B cell (primary cell): ENCODE data around the gene JPH2. TPM values are rescaled to one million over a fixed set of nuclear protein-coding genes. Genes with fewer than 3 reads are reported as not detected.

Experiments used
- ATAC-seq: fragments of 200-7000 bp; cut with Tn5 transposase; one replicate; pipeline ENCODE4 v1.10.0; 2021; ENCODE audit warnings: low read depth, mild to moderate bottlenecking, moderate number of reproducible peaks, moderate library complexity
- CTCF ChIA-PET: fragments of 350-600 bp; sonication (Branson Sonifier 250); formaldehyde crosslinking; loops from one replicate; lab custom pipeline; 2021; ENCODE audit warnings: antibody characterized with exemption, inconsistent platforms; lab: Charles Lee
- POLR2A ChIA-PET: fragments of 350-600 bp; sonication (Branson Sonifier 250); formaldehyde crosslinking; loops from one replicate; lab custom pipeline; 2021; ENCODE audit warnings: antibody characterized with exemption; lab: Charles Lee
- DNase-seq: peaks from one replicate; pipeline ENCODE4 v3.0.0; 2013
- H2AFZ ChIP-seq: 2 replicates; pipeline ENCODE4 v1.6.1; 2012; ENCODE audit warnings: mild to moderate bottlenecking, low read depth, low read length; ENCODE audit not compliant: insufficient read depth, poor library complexity, severe bottlenecking
- H3K27ac ChIP-seq, 2 donors: 1 replicate in 1 of 2; 2 replicates in 1 of 2; pipeline ENCODE4 v1.5.1; 2012 to 2013; ENCODE audit warnings: low read length in 2 of 2, mild to moderate bottlenecking in 2 of 2, moderate library complexity in 1 of 2
- H3K27me3 ChIP-seq, 4 experiments: fragments of 200-600 bp in 1 of 4; sonication (generic) in 1 of 4; replicated peaks in 1 of 4; 1 replicate in 2 of 4; 2 replicates in 2 of 4; pipeline versions ENCODE4 v1.6.1 to v1.7.0; 2013 to 2016; ENCODE audit warnings: low read length in 3 of 4, mild to moderate bottlenecking in 2 of 4, mixed read lengths in 1 of 4, moderate library complexity in 1 of 4; ENCODE audit not compliant: insufficient read depth in 4 of 4, control insufficient read depth in 3 of 4; ENCODE audit errors: control extremely low read depth in 1 of 4
- H3K36me3 ChIP-seq, 2 experiments: replicated peaks in 1 of 2; 1 replicate in 1 of 2; 2 replicates in 1 of 2; pipeline versions ENCODE4 v1.6.1 to v1.7.1; 2013; ENCODE audit warnings: low read length in 1 of 2; ENCODE audit not compliant: insufficient read depth in 2 of 2, control insufficient read depth in 1 of 2; ENCODE audit errors: control extremely low read depth in 1 of 2, extremely low read depth in 1 of 2
- H3K4me1 ChIP-seq, 2 donors: fragments of 200-600 bp in 1 of 2; sonication (generic) in 1 of 2; 1 replicate in 1 of 2; 2 replicates in 1 of 2; pipeline versions ENCODE4 v1.5.1 to v1.6.1; 2013 to 2017; ENCODE audit warnings: low read length in 2 of 2; ENCODE audit not compliant: control insufficient read depth in 2 of 2, insufficient read depth in 2 of 2
- H3K4me2 ChIP-seq: replicated peaks from 2 replicates; pipeline ENCODE3; 2012; ENCODE audit warnings: mild to moderate bottlenecking, low read depth, low read length; ENCODE audit not compliant: poor library complexity, severe bottlenecking
- H3K4me3 ChIP-seq, 5 experiments: fragments of 200-600 bp in 1 of 5; sonication (generic) in 1 of 5; 1 replicate in 3 of 5; 2 replicates in 2 of 5; pipeline versions ENCODE4 v1.5.1 to v1.7.0; 2011 to 2016; ENCODE audit warnings: low read length in 4 of 5, mild to moderate bottlenecking in 4 of 5, low read depth in 2 of 5, control low read depth in 1 of 5, moderate library complexity in 1 of 5; ENCODE audit not compliant: insufficient read depth in 1 of 5; ENCODE audit errors: control extremely low read depth in 1 of 5, extremely low read depth in 1 of 5
- H3K79me2 ChIP-seq: fragments of 200-600 bp; sonication (generic); one replicate; pipeline ENCODE4 v1.6.0; 2016; ENCODE audit warnings: low read length; ENCODE audit not compliant: control insufficient read depth, insufficient read depth
- H3K9ac ChIP-seq: fragments of 200-600 bp; sonication (generic); 2 replicates; pipeline ENCODE4 v1.6.1; 2017; ENCODE audit warnings: mild to moderate bottlenecking, low read length, moderate library complexity
- H3K9me3 ChIP-seq, 3 donors: one replicate each; pipeline versions ENCODE4 v1.6.1 to v1.7.1; 2013; ENCODE audit warnings: low read length in 2 of 3; ENCODE audit not compliant: control insufficient read depth in 2 of 3, insufficient read depth in 1 of 3; ENCODE audit errors: control extremely low read depth in 1 of 3
- H4K20me1 ChIP-seq: 2 replicates; pipeline ENCODE4 v1.6.0; 2012; ENCODE audit warnings: mild to moderate bottlenecking, low read length; ENCODE audit not compliant: insufficient read depth, control insufficient read depth, poor library complexity, severe bottlenecking
- H3K27ac Mint-ChIP-seq: one replicate; pipeline ENCODE4 v1.8.0; 2021; ENCODE audit warnings: mixed read lengths
- H3K27me3 Mint-ChIP-seq: one replicate; pipeline ENCODE4 v1.8.0; 2021; ENCODE audit warnings: mixed read lengths
- H3K4me1 Mint-ChIP-seq: one replicate; pipeline ENCODE4 v1.8.0; 2021; ENCODE audit warnings: mixed read lengths
- H3K4me3 Mint-ChIP-seq: one replicate; pipeline ENCODE4 v1.8.0; 2021; ENCODE audit warnings: mixed read lengths
- H3K9me3 Mint-ChIP-seq: one replicate; pipeline ENCODE4 v1.8.0; 2022; ENCODE audit warnings: mixed read lengths; ENCODE audit not compliant: insufficient read depth
- EZH2 ChIP-seq: IDR thresholded peaks from 2 replicates; pipeline ENCODE4 v1.6.1; 2012; ENCODE audit warnings: borderline replicate concordance, low read depth, mild to moderate bottlenecking, moderate library complexity, low read length; ENCODE audit not compliant: insufficient read depth, poor library complexity, severe bottlenecking
- WGBS: methylation state at CpG from one replicate; pipeline ENCODE4 v1.1.5; 2013; ENCODE audit warnings: missing lambda C conversion rate; ENCODE audit not compliant: insufficient coverage; 5-methylcytosine and 5-hydroxymethylcytosine counted together
- intact Hi-C: fragments of 100-400 bp; cut with micrococcal nuclease; formaldehyde crosslinking; loops from one replicate; pipeline ENCODE4 v1.10.0; 2022
- polyA plus RNA-seq: library from polyadenylated mRNA; depleted of rRNA; stranded (reverse); fragments of >200 nt; gene quantifications from 2 replicates; pipeline ENCODE4 v1.2.3, GENCODE V29; 2012
- total RNA-seq, 2 donors: library from RNA; stranded (reverse); fragments of 120-200 nt in 1 of 2; gene quantifications; 1 replicate in 1 of 2; 2 replicates in 1 of 2; pipeline versions ENCODE4 v1.2.3 to v1.2.4, GENCODE V29; 2013 to 2022
- TF ChIP-seq, protein P1 (sequence below): fragments of 200-600 bp; IDR thresholded peaks from one replicate; pipeline ENCODE4 v1.8.0; 2022; ENCODE audit warnings: antibody characterized with exemption, mild to moderate bottlenecking

The JPH2 gene
- total and polyA plus RNA-seq, 2 donors (not counting 1 experiment from before 2014, with no cell fraction given), result 0.10 TPM; not detected in 1

DNA sequence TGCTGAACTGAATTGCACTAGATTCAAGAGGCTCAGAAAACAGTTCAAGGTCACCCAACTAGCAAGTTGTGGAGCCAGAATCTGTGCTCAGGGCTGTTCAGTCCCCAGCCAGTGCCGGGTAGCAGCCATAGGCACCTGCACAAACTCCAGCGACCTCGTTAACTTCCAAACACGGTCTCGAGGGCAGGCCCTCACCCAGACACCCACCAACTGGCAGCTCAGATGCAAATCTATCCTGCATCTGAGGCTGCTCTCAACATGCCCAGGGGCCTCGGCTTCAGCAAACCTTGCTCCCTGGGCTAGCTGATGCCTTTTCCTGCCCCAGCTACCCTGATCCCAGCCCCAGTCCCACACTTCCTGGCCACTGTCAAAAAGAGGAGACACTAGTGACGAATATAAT lies 3.7 kb downstream of the JPH2 start:
- no peak overlapping the region for H3K4me3 Mint-ChIP-seq
- H3K9ac ChIP-seq, result no peak overlapping the region
- H3K36me3 ChIP-seq, result no peaks in the 10 kb centered on the region
- H3K4me1 ChIP-seq, result peaks cover 18 to 19% of the 10 kb centered on the region in 2 donors
- CTCF ChIA-PET, result interaction anchor here (1.8 to 2.4 kb wide), 2 partner anchors 10 to 13 kb away, joined by 4 to 9 read pairs; no protein-coding TSS in a partner anchor
- H3K9me3 ChIP-seq, result peaks cover 0 to 10% (median 0%) of the 10 kb centered on the region in 3 donors
- no peak overlapping the region for H3K4me2 ChIP-seq
- no peak overlapping the region for H3K4me3 ChIP-seq
- H2AFZ ChIP-seq, result no peak overlapping the region
- 96% methylated on average over 6 of the region's 7 CpGs for WGBS
- no peak overlapping the region for H3K27ac ChIP-seq
- no peaks in the 10 kb centered on the region for H4K20me1 ChIP-seq
- intact Hi-C loops, result no loop called here
- no peak overlapping the region for H3K27ac Mint-ChIP-seq
- no peaks in the 10 kb centered on the region for H3K79me2 ChIP-seq
- ATAC-seq (no peak), DNase-seq (no peak)
- peaks cover 63% of the 10 kb centered on the region for H3K27me3 Mint-ChIP-seq
- H3K27me3 ChIP-seq, result peaks cover 0 to 51% (median 18%) of the 10 kb centered on the region in 4 experiments
- POLR2A ChIA-PET, result no interaction called here
- no peaks in the 10 kb centered on the region for H3K9me3 Mint-ChIP-seq
- H3K4me1 Mint-ChIP-seq, result peaks cover 20% of the 10 kb centered on the region
- TF ChIP-seq, protein P1, sequence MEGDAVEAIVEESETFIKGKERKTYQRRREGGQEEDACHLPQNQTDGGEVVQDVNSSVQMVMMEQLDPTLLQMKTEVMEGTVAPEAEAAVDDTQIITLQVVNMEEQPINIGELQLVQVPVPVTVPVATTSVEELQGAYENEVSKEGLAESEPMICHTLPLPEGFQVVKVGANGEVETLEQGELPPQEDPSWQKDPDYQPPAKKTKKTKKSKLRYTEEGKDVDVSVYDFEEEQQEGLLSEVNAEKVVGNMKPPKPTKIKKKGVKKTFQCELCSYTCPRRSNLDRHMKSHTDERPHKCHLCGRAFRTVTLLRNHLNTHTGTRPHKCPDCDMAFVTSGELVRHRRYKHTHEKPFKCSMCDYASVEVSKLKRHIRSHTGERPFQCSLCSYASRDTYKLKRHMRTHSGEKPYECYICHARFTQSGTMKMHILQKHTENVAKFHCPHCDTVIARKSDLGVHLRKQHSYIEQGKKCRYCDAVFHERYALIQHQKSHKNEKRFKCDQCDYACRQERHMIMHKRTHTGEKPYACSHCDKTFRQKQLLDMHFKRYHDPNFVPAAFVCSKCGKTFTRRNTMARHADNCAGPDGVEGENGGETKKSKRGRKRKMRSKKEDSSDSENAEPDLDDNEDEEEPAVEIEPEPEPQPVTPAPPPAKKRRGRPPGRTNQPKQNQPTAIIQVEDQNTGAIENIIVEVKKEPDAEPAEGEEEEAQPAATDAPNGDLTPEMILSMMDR, result no peak
- no peak for TF ChIP-seq EZH2

GRCh38 chr20:44182863-44183262 lies 4.1 kb downstream of the JPH2 start:
- TF ChIP-seq EZH2, result no peak
- TF ChIP-seq, protein P1, result no peak
- peaks cover 16% of the 10 kb centered on the region for H3K4me1 Mint-ChIP-seq
- ChIA-PET POLR2A (no interaction called here), CTCF (interaction anchor here (2.0 to 2.4 kb wide), 2 partner anchors 13 kb away, joined by 4 to 9 read pairs; no protein-coding TSS in a partner anchor)
- no peak overlapping the region for H3K4me3 Mint-ChIP-seq
- WGBS, result 82% methylated on average over 2 of the region's 3 CpGs
- no peak overlapping the region for H3K4me3 ChIP-seq
- no peak overlapping the region for H3K9ac ChIP-seq
- H3K27ac Mint-ChIP-seq, result no peak overlapping the region
- ATAC-seq, result no peak
- H3K9me3 Mint-ChIP-seq, result no peaks in the 10 kb centered on the region
- H3K4me2 ChIP-seq, result no peak overlapping the region
- H3K79me2 ChIP-seq, result no peaks in the 10 kb centered on the region
- H4K20me1 ChIP-seq, result no peaks in the 10 kb centered on the region
- H3K9me3 ChIP-seq, result peaks cover 0 to 10% (median 0%) of the 10 kb centered on the region in 3 donors
- peaks cover 59% of the 10 kb centered on the region for H3K27me3 Mint-ChIP-seq
- no peak for DNase-seq
- intact Hi-C loops, result no loop called here
- no peaks in the 10 kb centered on the region for H3K36me3 ChIP-seq
- H3K27me3 ChIP-seq, result peaks cover 0 to 47% (median 17%) of the 10 kb centered on the region in 4 experiments
- peaks cover 14% of the 10 kb centered on the region in 2 donors for H3K4me1 ChIP-seq
- H3K27ac ChIP-seq, result no peak overlapping the region
- H2AFZ ChIP-seq, result no peak overlapping the region
